Ovary (tissue), 3 donors: ENCODE measurements around the gene SRGAP3.

ENCODE experiments used
- CTCF ChIP-seq, 3 donors: fragments of 450-650 bp in 2 of 3; fragments of 200-600 bp in 1 of 3; IDR thresholded peaks; one replicate each; pipeline versions ENCODE4 v1.5.1 to v1.8.0; 2016 to 2022; ENCODE audit warnings: antibody characterized with exemption in 3 of 3, mild to moderate bottlenecking in 1 of 3
- EP300 ChIP-seq: sonication (generic); formaldehyde crosslinking; IDR thresholded peaks from one replicate; pipeline ENCODE4 v1.6.1; 2017; ENCODE audit warnings: antibody characterized with exemption
- POLR2A ChIP-seq: fragments of 450-650 bp; IDR thresholded peaks from one replicate; pipeline ENCODE4 v1.6.1; 2017; ENCODE audit warnings: antibody characterized with exemption, mild to moderate bottlenecking, moderate library complexity
- donor health status: DM: no; HTN: no; CAD: no.

GRCh38 chr3:9125278-9125951 is 124.0 kb downstream of the SRGAP3 start:
- no peak for TF ChIP-seq POLR2A
- TF ChIP-seq CTCF (IDR thresholded peaks at IDR 0.05): no peak
- TF ChIP-seq EP300: no peak
